Measurements from ENCODE around the gene MEFV.

The MEFV gene

GRCh38 chr16:3248596-3248995, 7.8 kb downstream of the MEFV start:
- DNase-seq (ENCODE audit: low spot score) (no peak), ATAC-seq (ENCODE audit: low read depth) (no peak)
- Histone ChIP-seq H3K9me3 (ENCODE audit: severe bottlenecking) (no peaks in the 10 kb centered on the region), H3K4me3 (ENCODE audit: severe bottlenecking) (no peak overlapping the region), H3K27ac (ENCODE audit: poor library complexity, severe bottlenecking) (no peak overlapping the region), H3K36me3 (ENCODE audit: low read depth) (no peaks in the 10 kb centered on the region), H3K4me1 (ENCODE audit: insufficient read depth, poor library complexity, severe bottlenecking) (no peaks in the 10 kb centered on the region), H3K27me3 (ENCODE audit: insufficient read depth, poor library complexity, severe bottlenecking) (no peaks in the 10 kb centered on the region)
- no peak for TF ChIP-seq CTCF (IDR thresholded peaks at IDR 0.05; ENCODE audit: poor library complexity, severe bottlenecking)

GRCh38 chr16:3246876-3247275, 9.6 kb downstream of the MEFV start:
- Histone ChIP-seq H3K27me3 (ENCODE audit: insufficient read depth, poor library complexity, severe bottlenecking) (no peaks in the 10 kb centered on the region), H3K9me3 (ENCODE audit: severe bottlenecking) (no peaks in the 10 kb centered on the region), H3K36me3 (ENCODE audit: low read depth) (no peaks in the 10 kb centered on the region), H3K4me3 (ENCODE audit: severe bottlenecking) (no peak overlapping the region), H3K27ac (ENCODE audit: poor library complexity, severe bottlenecking) (no peak overlapping the region), H3K4me1 (ENCODE audit: insufficient read depth, poor library complexity, severe bottlenecking) (no peaks in the 10 kb centered on the region)
- no peak for TF ChIP-seq CTCF (IDR thresholded peaks at IDR 0.05; ENCODE audit: poor library complexity, severe bottlenecking)
- no peak for ATAC-seq (ENCODE audit: low read depth)
- no peak for DNase-seq (ENCODE audit: low spot score)

GRCh38 chr16:3246002-3246401, 10.4 kb downstream of the MEFV start:
- Histone ChIP-seq H3K27me3 (ENCODE audit: insufficient read depth, poor library complexity, severe bottlenecking) (no peaks in the 10 kb centered on the region), H3K4me3 (ENCODE audit: severe bottlenecking) (no peak overlapping the region), H3K36me3 (ENCODE audit: low read depth) (no peaks in the 10 kb centered on the region), H3K27ac (ENCODE audit: poor library complexity, severe bottlenecking) (no peak overlapping the region), H3K9me3 (ENCODE audit: severe bottlenecking) (no peaks in the 10 kb centered on the region), H3K4me1 (ENCODE audit: insufficient read depth, poor library complexity, severe bottlenecking) (no peaks in the 10 kb centered on the region)
- ATAC-seq (ENCODE audit: low read depth) (no peak), DNase-seq (ENCODE audit: low spot score) (no peak)
- no peak for TF ChIP-seq CTCF (IDR thresholded peaks at IDR 0.05; ENCODE audit: poor library complexity, severe bottlenecking)

GRCh38 chr16:3243882-3244281, 12.6 kb downstream of the MEFV start:
- Histone ChIP-seq H3K4me3 (ENCODE audit: severe bottlenecking) (no peak overlapping the region), H3K27ac (ENCODE audit: poor library complexity, severe bottlenecking) (no peak overlapping the region), H3K4me1 (ENCODE audit: insufficient read depth, poor library complexity, severe bottlenecking) (no peaks in the 10 kb centered on the region), H3K9me3 (ENCODE audit: severe bottlenecking) (no peaks in the 10 kb centered on the region), H3K27me3 (ENCODE audit: insufficient read depth, poor library complexity, severe bottlenecking) (no peaks in the 10 kb centered on the region), H3K36me3 (ENCODE audit: low read depth) (no peaks in the 10 kb centered on the region)
- ATAC-seq (ENCODE audit: low read depth) (peak; percentile 57; the same call in 1 of the 3 replicates), DNase-seq (ENCODE audit: low spot score) (no peak)
- TF ChIP-seq CTCF (IDR thresholded peaks at IDR 0.05; ENCODE audit: poor library complexity, severe bottlenecking): no peak

GRCh38 chr16:3242709-3243108, 13.7 kb downstream of the MEFV start:
- Histone ChIP-seq H3K27me3 (ENCODE audit: insufficient read depth, poor library complexity, severe bottlenecking) (no peaks in the 10 kb centered on the region), H3K27ac (ENCODE audit: poor library complexity, severe bottlenecking) (no peak overlapping the region), H3K36me3 (ENCODE audit: low read depth) (no peaks in the 10 kb centered on the region), H3K9me3 (ENCODE audit: severe bottlenecking) (no peaks in the 10 kb centered on the region), H3K4me1 (ENCODE audit: insufficient read depth, poor library complexity, severe bottlenecking) (no peaks in the 10 kb centered on the region), H3K4me3 (ENCODE audit: severe bottlenecking) (no peak overlapping the region)
- ATAC-seq (ENCODE audit: low read depth) (peak; percentile 35; the same call in 1 of the 3 replicates), DNase-seq (ENCODE audit: low spot score) (no peak)
- no peak for TF ChIP-seq CTCF (IDR thresholded peaks at IDR 0.05; ENCODE audit: poor library complexity, severe bottlenecking)

All from RWPE2 (cell line).